K562 (cell line): ENCODE results near the gene GET4. TPM values are rescaled to one million over a fixed set of nuclear protein-coding genes. Genes with fewer than 3 reads are reported as not detected.

Experiments
- ATAC-seq: fragments of 200-7000 bp; cut with Tn5 transposase; 3 replicates; pipeline ENCODE4 v1.9.1; 2020; ENCODE audit warnings: moderate library complexity
- BruUV-seq: library from RNA; stranded (reverse); fragments of 400-500 nt; replicated peaks from 2 replicates; lab custom pipeline; 2021; lab: Mats Ljungman, UMichigan
- CTCF ChIA-PET: fragments of 300-600 bp; formaldehyde crosslinking; extraction: SDS; loops from one replicate; lab custom pipeline; 2021; ENCODE audit warnings: low intra/inter-chr PET ratio; lab: Yijun Ruan, JAX
- POLR2A ChIA-PET: fragments of 300-600, 350-650 bp; sonication (Branson Sonifier 250); formaldehyde crosslinking; extraction: SDS; loops from one replicate; lab custom pipeline; 2021; ENCODE audit warnings: antibody characterized with exemption, inconsistent platforms; lab: Yijun Ruan, JAX
- DNase-seq, 4 experiments: peaks; one replicate each; pipeline versions ENCODE4 v3.0.0 to v3.0.0-alpha.2; 2011 to 2018; ENCODE audit warnings: low spot score in 3 of 4, mixed read lengths in 3 of 4; ENCODE audit errors: extremely low read depth in 1 of 4
- FAIRE-seq: peaks from 2 replicates; lab custom pipeline; 2011; peaks lifted over from hg19 to GRCh38; lab: Jason Lieb, UNC
- H2AFZ ChIP-seq: 2 replicates; pipeline ENCODE4 v1.6.0; 2011; ENCODE audit warnings: low read depth, low read length, control low read depth, inconsistent platforms
- H3K27ac ChIP-seq: fragments of 200-600 bp; 3 replicates; pipeline ENCODE4 v1.8.0; 2011; ENCODE audit warnings: low read depth, mild to moderate bottlenecking, control low read depth, inconsistent platforms, low read length, moderate library complexity, mixed read lengths; ENCODE audit errors: extremely low read depth
- H3K27me3 ChIP-seq, 2 experiments: fragments of 300-600 bp in 1 of 2; 2 replicates in 1 of 2; 3 replicates in 1 of 2; pipeline versions ENCODE4 v1.6.0 to v1.8.0; 2011; ENCODE audit warnings: inconsistent platforms in 2 of 2, low read length in 2 of 2, mild to moderate bottlenecking in 1 of 2, mixed read lengths in 1 of 2, moderate library complexity in 1 of 2; ENCODE audit not compliant: control insufficient read depth in 2 of 2, insufficient read depth in 2 of 2
- H3K36me3 ChIP-seq: fragments of 300-600 bp; 3 replicates; pipeline ENCODE4 v1.8.0; 2011; ENCODE audit warnings: mild to moderate bottlenecking, low read length, inconsistent platforms; ENCODE audit not compliant: control insufficient read depth, insufficient read depth
- H3K4me1 ChIP-seq, 2 experiments: fragments of 200-600 bp in 1 of 2; replicated peaks in 1 of 2; 2 replicates in 1 of 2; 3 replicates in 1 of 2; pipeline versions ENCODE4 v1.5.1 to v1.8.0; 2011; ENCODE audit warnings: inconsistent platforms in 2 of 2, low read length in 2 of 2, mild to moderate bottlenecking in 1 of 2, mixed read lengths in 1 of 2, moderate library complexity in 1 of 2; ENCODE audit not compliant: control insufficient read depth in 2 of 2, insufficient read depth in 2 of 2
- H3K4me2 ChIP-seq: 2 replicates; pipeline ENCODE4 v1.6.1; 2011; ENCODE audit warnings: low read length, control low read depth, inconsistent platforms, mixed read lengths; ENCODE audit not compliant: insufficient read depth
- H3K4me3 ChIP-seq: fragments of 200-600 bp; sonication (generic), shearing (Covaris generic); 2 replicates; pipeline ENCODE4 v1.5.1; 2016; ENCODE audit warnings: control low read depth, inconsistent platforms
- H3K79me2 ChIP-seq: fragments of 200-600 bp; 3 replicates; pipeline ENCODE4 v1.8.0; 2011; ENCODE audit warnings: low read length, inconsistent platforms; ENCODE audit not compliant: control insufficient read depth, insufficient read depth
- H3K9ac ChIP-seq, 2 experiments: 2 replicates each; pipeline versions ENCODE4 v1.6.0 to v1.6.1; 2011; ENCODE audit warnings: low read depth in 2 of 2, low read length in 2 of 2, control low read depth in 1 of 2, inconsistent platforms in 1 of 2, mild to moderate bottlenecking in 1 of 2, mixed read lengths in 1 of 2; ENCODE audit not compliant: insufficient read depth in 1 of 2
- H3K9me1 ChIP-seq: one replicate; pipeline ENCODE4 v1.6.0; 2011; ENCODE audit warnings: inconsistent platforms, mild to moderate bottlenecking, low read length, moderate library complexity; ENCODE audit not compliant: control insufficient read depth, insufficient read depth
- H3K9me3 ChIP-seq: replicated peaks from 2 replicates; pipeline ENCODE4 v1.5.1; 2011; ENCODE audit warnings: low read depth, low read length, inconsistent platforms; ENCODE audit not compliant: control insufficient read depth, insufficient read depth
- H4K20me1 ChIP-seq: replicated peaks from 2 replicates; pipeline ENCODE4 v1.6.1; 2011; ENCODE audit warnings: low read length, inconsistent platforms, mixed read lengths; ENCODE audit not compliant: control insufficient read depth, insufficient read depth
- FOS ChIP-seq: IDR thresholded peaks from 3 replicates; pipeline ENCODE4 v1.6.1; 2011; ENCODE audit not compliant: insufficient read length; ENCODE audit errors: extremely low read depth
- FOXA3 ChIP-seq, 2 experiments: fragments of 450-650 bp in 1 of 2; sonication (generic) in 1 of 2; formaldehyde crosslinking; IDR thresholded peaks in 1 of 2; conservative IDR thresholded peaks in 1 of 2; 2 replicates each; pipeline versions ENCODE4 v1.4.0 to v1.8.0; 2020 to 2022; ENCODE audit warnings: mild to moderate bottlenecking in 2 of 2, missing genetic modification reagents in 1 of 2
- HSF4 ChIP-seq: fragments of 250-450 bp; sonication (Bioruptor Pico); IDR thresholded peaks from 2 replicates; pipeline ENCODE4 v2.1.2; 2022; ENCODE audit warnings: mild to moderate bottlenecking, moderate library complexity, borderline replicate concordance
- KAT7 ChIP-seq: sonication (generic); formaldehyde crosslinking; IDR thresholded peaks from 2 replicates; pipeline ENCODE4 v1.8.0; 2022; ENCODE audit warnings: missing genetic modification reagents, mild to moderate bottlenecking, borderline replicate concordance
- L3MBTL2 ChIP-seq: fragments of 450-650 bp; IDR thresholded peaks from 2 replicates; pipeline ENCODE4 v1.6.1; 2016; ENCODE audit warnings: mild to moderate bottlenecking, moderate library complexity
- NCOR1 ChIP-seq: fragments of 450-650 bp; IDR thresholded peaks from 2 replicates; pipeline ENCODE4 v1.6.1; 2016; ENCODE audit warnings: mild to moderate bottlenecking, moderate library complexity
- ZNF407 ChIP-seq: fragments of 450-650 bp; IDR thresholded peaks from 2 replicates; pipeline ENCODE4 v1.6.1; 2016; ENCODE audit warnings: low read depth
- ZNF740 ChIP-seq, 3 experiments: fragments of 200-800 bp in 1 of 3; sonication (Bioruptor generic) in 1 of 3; sonication (generic) in 1 of 3; formaldehyde crosslinking in 1 of 3; IDR thresholded peaks; 2 replicates each; pipeline versions ENCODE4 v1.6.1 to v1.8.0; 2016 to 2022; ENCODE audit warnings: mild to moderate bottlenecking in 2 of 3, missing compliant biosample characterization in 2 of 3, missing genetic modification characterization in 2 of 3, missing genetic modification reagents in 1 of 3
- WGBS: fragments of 100-300 bp; shearing (Covaris generic); methylation state at CpG from one replicate; pipeline ENCODE4 v1.1.6; 2016; ENCODE audit warnings: low coverage, mixed read lengths; ENCODE audit not compliant: insufficient coverage; ENCODE audit errors: missing lambda C conversion rate; 5-methylcytosine and 5-hydroxymethylcytosine counted together
- in situ Hi-C: fragments of 300-500 bp; cut with MboI; formaldehyde crosslinking; loops from 4 replicates; pipeline ENCODE4 v1.15.0; 2018; ENCODE audit warnings: inconsistent platforms, mixed read lengths
- intact Hi-C: fragments of 100-400 bp; cut with micrococcal nuclease; formaldehyde crosslinking; loops from 2 replicates; pipeline ENCODE4 v1.14.2; 2022
- polyA plus RNA-seq, 8 experiments: library from polyadenylated mRNA; depleted of rRNA in 4 of 8; stranded (reverse) in 5 of 8; unstranded in 3 of 8; fragments of >200 nt; fragmentation: Nextera tagmentation in 2 of 8; fragmentation: Illumina TruSeq in 1 of 8; extraction: Ambion mirVana in 2 of 8; extraction: Trizol in 1 of 8; gene quantifications; 2 replicates each; pipeline versions ENCODE4 v1.2.1 to v1.2.3, GENCODE V29; 2011 to 2014; ENCODE audit warnings: inconsistent platforms in 1 of 8, missing spikeins in 1 of 8
- total RNA-seq, 7 experiments: library from RNA; depleted of rRNA in 6 of 7; stranded (reverse); fragments of >200 nt in 6 of 7; fragmentation: Illumina TruSeq in 2 of 7; extraction: Trizol in 2 of 7; gene quantifications; 2 replicates each; pipeline versions ENCODE4 v1.2.1 to v1.2.3, GENCODE V29; 2011 to 2021; ENCODE audit warnings: low replicate concordance in 1 of 7

The GET4 gene
- total and polyA plus RNA-seq, 9 of the 15 experiments (the other 6 are each of a cell fraction or from before 2014, with no cell fraction given): 0.99 to 122 (median 40.4) TPM

GRCh38 chr7:832968-833424, 43.4 kb upstream of the GET4 start:
- Histone ChIP-seq H3K79me2 (peaks cover 91% of the 10 kb centered on the region), H3K36me3 (peaks cover 37% of the 10 kb centered on the region; the same call in 2 of the 3 replicates), H3K27ac (no peak overlapping the region), H4K20me1 (peaks cover 48% of the 10 kb centered on the region; the same call in 1 of the 2 replicates), H3K4me2 (no peak overlapping the region), H3K9me3 (no peaks in the 10 kb centered on the region), H3K4me3 (no peak overlapping the region), H3K4me1 (peaks cover 22 to 44% of the 10 kb centered on the region in 2 experiments), H3K9ac (no peak overlapping the region), H3K27me3 (no peaks in the 10 kb centered on the region), H3K9me1 (peaks cover 21% of the 10 kb centered on the region), H2AFZ (no peak overlapping the region)
- FAIRE-seq (no peak), ATAC-seq (no peak), DNase-seq (no peak)
- WGBS: 91% methylated on average over 11 of the region's 15 CpGs
- in situ Hi-C loops (no loop called here), intact Hi-C loops (loop anchor here (5.0 kb wide), 1 partner anchor 39 kb away; no protein-coding TSS in a partner anchor)
- ChIA-PET CTCF (no interaction called here), POLR2A (interaction anchor here (0.7 kb wide), 1 partner anchor 124 kb away, joined by 3 read pairs; no protein-coding TSS in a partner anchor)
- BruUV-seq: no TSS peak
- no peak for TF ChIP-seq FOS
- TF ChIP-seq FOXA3 (CRISPR knock-in tag; conservative IDR thresholded peaks at IDR 0.05 in 1 of 2, IDR thresholded peaks at IDR 0.05 in 1 of 2): no peak
- TF ChIP-seq NCOR1: no peak
- TF ChIP-seq L3MBTL2: no peak
- TF ChIP-seq HSF4 (CRISPR knock-in tag): no peak
- TF ChIP-seq ZNF740 (CRISPR knock-in tag; IDR thresholded peaks at IDR 0.05): no peak
- TF ChIP-seq ZNF740 (tag; IDR thresholded peaks at IDR 0.05): no peak
- no peak for TF ChIP-seq ZNF407
- no peak for TF ChIP-seq KAT7 (CRISPR knock-in tag)
